GM06990 (cell line): Measurements from ENCODE around the gene NDUFAF5.

Source experiments
- DNase-seq: peaks from one replicate; pipeline ENCODE4 v3.0.0-alpha.2; 2011; ENCODE audit not compliant: insufficient read length; ENCODE audit errors: extremely low read depth
- H3K27me3 ChIP-seq: replicated peaks from 2 replicates; pipeline ENCODE4 v1.6.0; 2011; ENCODE audit warnings: low read length; ENCODE audit not compliant: control insufficient read depth, insufficient read depth
- H3K36me3 ChIP-seq: 2 replicates; pipeline ENCODE4 v1.5.1; 2011; ENCODE audit warnings: low read length; ENCODE audit not compliant: control insufficient read depth, insufficient read depth
- H3K4me3 ChIP-seq: replicated peaks from 2 replicates; pipeline ENCODE4 v1.5.1; 2011; ENCODE audit warnings: low read depth, mild to moderate bottlenecking, control low read depth, low read length
- CTCF ChIP-seq: IDR thresholded peaks from 2 replicates; pipeline ENCODE4 v1.5.1; 2011; ENCODE audit warnings: low read length, control low read depth, mild to moderate bottlenecking, inconsistent platforms; ENCODE audit not compliant: insufficient read depth, poor library complexity, severe bottlenecking

NDUFAF5 gene

GRCh38 chr20:13809855-13810254 is 25.0 kb downstream of the NDUFAF5 start:
- Histone ChIP-seq H3K27me3 (no peaks in the 10 kb centered on the region), H3K36me3 (peaks cover 24% of the 10 kb centered on the region), H3K4me3 (no peak overlapping the region)
- TF ChIP-seq CTCF, result no peak
- DNase-seq, result no peak

GRCh38 chr20:13810446-13810845 is 25.6 kb downstream of the NDUFAF5 start:
- no peak for TF ChIP-seq CTCF
- DNase-seq, result no peak
- H3K4me3 ChIP-seq, result no peak overlapping the region
- H3K36me3 ChIP-seq, result peaks cover 27% of the 10 kb centered on the region
- no peaks in the 10 kb centered on the region for H3K27me3 ChIP-seq

GRCh38 chr20:13813910-13814309 is 29.1 kb downstream of the NDUFAF5 start:
- Histone ChIP-seq H3K4me3 (no peak overlapping the region), H3K36me3 (peaks cover 28% of the 10 kb centered on the region), H3K27me3 (no peaks in the 10 kb centered on the region)
- TF ChIP-seq CTCF, result no peak
- DNase-seq, result no peak

- DNase-seq, result no peak
- TF ChIP-seq CTCF, result no peak
- peaks cover 25% of the 10 kb centered on the region for H3K36me3 ChIP-seq
- no peaks in the 10 kb centered on the region for H3K27me3 ChIP-seq
- no peak overlapping the region for H3K4me3 ChIP-seq
These were observed 29.8 kb downstream of the NDUFAF5 start for GRCh38 chr20:13814672-13815071.

GRCh38 chr20:13816757-13817156 is 31.9 kb downstream of the NDUFAF5 start:
- Histone ChIP-seq H3K27me3 (no peaks in the 10 kb centered on the region), H3K36me3 (peaks cover 17% of the 10 kb centered on the region), H3K4me3 (no peak overlapping the region)
- TF ChIP-seq CTCF, result no peak
- DNase-seq, result no peak

GRCh38 chr20:13817342-13817741 is 32.5 kb downstream of the NDUFAF5 start:
- TF ChIP-seq CTCF, result no peak
- no peak for DNase-seq
- H3K36me3 ChIP-seq, result peaks cover 13% of the 10 kb centered on the region

More at GRCh38 chr20:13817342-13817741, 32.5 kb downstream of the NDUFAF5 start:
- no peaks in the 10 kb centered on the region for H3K27me3 ChIP-seq
- H3K4me3 ChIP-seq, result no peak overlapping the region
